Measurements from ENCODE around the gene LVRN. TPM values are rescaled to one million over a fixed set of nuclear protein-coding genes. Genes with fewer than 3 reads are reported as not detected.

The LVRN gene
- total and polyA plus RNA-seq, 5 donors from 2014 or later: not detected

GRCh38 chr5:115962565-115963402, 509 bp downstream of the LVRN start:
- H3K27me3 Mint-ChIP-seq: peaks cover 42% of the 10 kb centered on the region

DNA sequence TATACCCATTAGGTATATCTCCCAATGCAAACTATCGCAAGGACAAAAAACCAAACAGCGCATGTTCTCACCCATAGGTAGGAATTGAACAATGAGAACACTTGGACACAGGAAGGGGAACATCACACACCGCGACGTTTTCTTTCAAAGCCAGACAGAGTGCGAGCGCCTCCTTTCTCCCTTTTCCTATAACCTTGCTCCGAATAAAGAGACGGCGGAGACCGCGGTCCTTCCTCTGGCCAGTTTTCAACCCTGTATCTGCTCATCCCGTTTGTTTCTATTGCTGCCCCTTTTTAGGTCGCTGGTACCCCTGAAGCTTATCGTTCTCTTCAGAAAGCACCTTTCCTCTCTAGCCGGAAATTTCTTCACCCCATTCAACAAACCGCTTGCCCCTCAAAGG, 1.3 kb downstream of the LVRN start:
- ATAC-seq (ENCODE audit: low read depth in 2 of 2) (no peak), DNase-seq (no peak)
- no peak overlapping the region for H3K4me3 ChIP-seq (ENCODE audit: low read depth, low read length)
- Mint-ChIP-seq H3K9me3 (peaks cover 0 to 4% (median 1%) of the 10 kb centered on the region in 7 donors), H3K4me3 (peak overlapping the region in 1 of 4 donors; percentile 5), H3K27ac (no peak overlapping the region), H3K36me3 (peaks cover 4% of the 10 kb centered on the region), H3K4me1 (peaks cover 0 to 11% (median 0%) of the 10 kb centered on the region in 4 donors), H3K27me3 (peaks cover 42% of the 10 kb centered on the region)
- peaks cover 8% of the 10 kb centered on the region for H3K4me1 ChIP-seq (ENCODE audit: control insufficient read depth, insufficient read depth, low read length, poor library complexity, severe bottlenecking)
- H3K9me3 ChIP-seq (ENCODE audit: control insufficient read depth in 2 of 2, low read length in 2 of 2): no peaks in the 10 kb centered on the region
- peaks cover 22% of the 10 kb centered on the region for H3K27me3 ChIP-seq (ENCODE audit: control insufficient read depth, insufficient read depth, low read length)
- H3K36me3 ChIP-seq (ENCODE audit: control insufficient read depth, insufficient read depth, low read length): no peaks in the 10 kb centered on the region
- H3K27ac ChIP-seq (ENCODE audit: insufficient read depth, low read length, poor library complexity, severe bottlenecking): no peak overlapping the region

More at GRCh38 chr5:115962565-115963402, 509 bp downstream of the LVRN start:
- H3K27ac Mint-ChIP-seq: no peak overlapping the region
- no peak for DNase-seq
- peaks cover 8% of the 10 kb centered on the region for H3K4me1 ChIP-seq (ENCODE audit: control insufficient read depth, insufficient read depth, low read length, poor library complexity, severe bottlenecking)
- H3K9me3 Mint-ChIP-seq: peaks cover 0 to 4% (median 1%) of the 10 kb centered on the region in 7 donors
- H3K27me3 ChIP-seq (ENCODE audit: control insufficient read depth, insufficient read depth, low read length): peaks cover 22% of the 10 kb centered on the region
- no peaks in the 10 kb centered on the region for H3K9me3 ChIP-seq (ENCODE audit: control insufficient read depth in 2 of 2, low read length in 2 of 2)
- peaks cover 0 to 11% (median 0%) of the 10 kb centered on the region in 4 donors for H3K4me1 Mint-ChIP-seq
- H3K36me3 Mint-ChIP-seq: peaks cover 4% of the 10 kb centered on the region
- no peak for ATAC-seq (ENCODE audit: low read depth in 2 of 2)
- H3K27ac ChIP-seq (ENCODE audit: insufficient read depth, low read length, poor library complexity, severe bottlenecking): no peak overlapping the region
- no peak overlapping the region for H3K4me3 ChIP-seq (ENCODE audit: low read depth, low read length)
- H3K36me3 ChIP-seq (ENCODE audit: control insufficient read depth, insufficient read depth, low read length): no peaks in the 10 kb centered on the region
- H3K4me3 Mint-ChIP-seq: no peak overlapping the region

- Mint-ChIP-seq H3K4me1 (peaks cover 0 to 1% (median 0%) of the 10 kb centered on the region in 4 donors), H3K36me3 (no peaks in the 10 kb centered on the region), H3K27ac (no peak overlapping the region), H3K4me3 (no peak overlapping the region), H3K27me3 (peaks cover 22% of the 10 kb centered on the region), H3K9me3 (peaks cover 0 to 3% (median 0%) of the 10 kb centered on the region in 7 donors)
- ATAC-seq (ENCODE audit: low read depth in 2 of 2): no peak
- no peak overlapping the region for H3K4me3 ChIP-seq (ENCODE audit: low read depth, low read length)
- H3K27me3 ChIP-seq (ENCODE audit: control insufficient read depth, insufficient read depth, low read length): peaks cover 7% of the 10 kb centered on the region
- H3K4me1 ChIP-seq (ENCODE audit: control insufficient read depth, insufficient read depth, low read length, poor library complexity, severe bottlenecking): no peaks in the 10 kb centered on the region
- H3K36me3 ChIP-seq (ENCODE audit: control insufficient read depth, insufficient read depth, low read length): no peaks in the 10 kb centered on the region
- no peak for DNase-seq
- no peak overlapping the region for H3K27ac ChIP-seq (ENCODE audit: insufficient read depth, low read length, poor library complexity, severe bottlenecking)
- no peaks in the 10 kb centered on the region for H3K9me3 ChIP-seq (ENCODE audit: control insufficient read depth in 2 of 2, low read length in 2 of 2)
Observed at GRCh38 chr5:115968770-115969169, 6.5 kb downstream of the LVRN start.

- DNase-seq (peak in 1 of 3 donors; percentile 14), ATAC-seq (ENCODE audit: low read depth in 2 of 2) (no peak)
- H3K4me3 ChIP-seq (ENCODE audit: low read depth, low read length): no peak overlapping the region
- H3K4me1 ChIP-seq (ENCODE audit: control insufficient read depth, insufficient read depth, low read length, poor library complexity, severe bottlenecking): no peaks in the 10 kb centered on the region
- Mint-ChIP-seq H3K4me3 (no peak overlapping the region), H3K4me1 (no peaks in the 10 kb centered on the region), H3K9me3 (peaks cover 0 to 4% (median 0%) of the 10 kb centered on the region in 7 donors), H3K27me3 (peaks cover 17% of the 10 kb centered on the region), H3K36me3 (no peaks in the 10 kb centered on the region), H3K27ac (no peak overlapping the region)
- H3K9me3 ChIP-seq (ENCODE audit: control insufficient read depth in 2 of 2, low read length in 2 of 2): no peaks in the 10 kb centered on the region
- peaks cover 4% of the 10 kb centered on the region for H3K27me3 ChIP-seq (ENCODE audit: control insufficient read depth, insufficient read depth, low read length)
- no peaks in the 10 kb centered on the region for H3K36me3 ChIP-seq (ENCODE audit: control insufficient read depth, insufficient read depth, low read length)
- H3K27ac ChIP-seq (ENCODE audit: insufficient read depth, low read length, poor library complexity, severe bottlenecking): no peak overlapping the region
Observed at GRCh38 chr5:115977096-115977495, 14.8 kb downstream of the LVRN start.

DNA sequence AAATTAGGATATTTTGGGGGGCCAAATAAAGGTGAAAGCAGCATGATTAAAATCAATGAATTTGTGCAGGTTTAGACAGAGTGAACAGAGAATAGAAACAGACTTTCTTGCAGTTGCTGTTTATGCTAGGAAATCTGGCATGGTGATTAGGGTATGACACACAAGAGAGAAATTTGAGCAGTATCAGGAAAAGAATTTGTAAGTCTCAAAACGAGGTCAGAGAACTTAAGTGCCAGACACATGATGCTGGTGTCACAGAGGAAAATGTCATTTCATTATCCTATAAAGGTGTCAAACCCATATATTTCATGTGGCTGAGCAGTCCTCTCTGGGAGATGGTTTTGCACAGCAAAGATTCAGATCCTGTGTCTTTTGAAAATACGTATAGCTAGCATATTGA, 15.7 kb downstream of the LVRN start:
- Mint-ChIP-seq H3K36me3 (no peaks in the 10 kb centered on the region), H3K4me3 (no peak overlapping the region), H3K27me3 (peaks cover 17% of the 10 kb centered on the region), H3K27ac (no peak overlapping the region), H3K4me1 (no peaks in the 10 kb centered on the region), H3K9me3 (peaks cover 0 to 4% (median 0%) of the 10 kb centered on the region in 7 donors)
- ATAC-seq (ENCODE audit: low read depth in 2 of 2) (no peak), DNase-seq (no peak)
- Histone ChIP-seq H3K27ac (ENCODE audit: insufficient read depth, low read length, poor library complexity, severe bottlenecking) (no peak overlapping the region), H3K4me3 (ENCODE audit: low read depth, low read length) (no peak overlapping the region), H3K36me3 (ENCODE audit: control insufficient read depth, insufficient read depth, low read length) (no peaks in the 10 kb centered on the region), H3K27me3 (ENCODE audit: control insufficient read depth, insufficient read depth, low read length) (peaks cover 6% of the 10 kb centered on the region), H3K4me1 (ENCODE audit: control insufficient read depth, insufficient read depth, low read length, poor library complexity, severe bottlenecking) (no peaks in the 10 kb centered on the region), H3K9me3 (ENCODE audit: control insufficient read depth in 2 of 2, low read length in 2 of 2) (no peaks in the 10 kb centered on the region)

- H3K36me3 ChIP-seq (ENCODE audit: control insufficient read depth, insufficient read depth, low read length): no peaks in the 10 kb centered on the region
- Mint-ChIP-seq H3K9me3 (peaks cover 0 to 4% (median 0%) of the 10 kb centered on the region in 7 donors), H3K36me3 (no peaks in the 10 kb centered on the region), H3K4me1 (no peaks in the 10 kb centered on the region), H3K4me3 (no peak overlapping the region), H3K27me3 (peaks cover 17% of the 10 kb centered on the region), H3K27ac (no peak overlapping the region)
- DNase-seq: no peak
- no peaks in the 10 kb centered on the region for H3K4me1 ChIP-seq (ENCODE audit: control insufficient read depth, insufficient read depth, low read length, poor library complexity, severe bottlenecking)
- no peak for ATAC-seq (ENCODE audit: low read depth in 2 of 2)
- peaks cover 6% of the 10 kb centered on the region for H3K27me3 ChIP-seq (ENCODE audit: control insufficient read depth, insufficient read depth, low read length)
- H3K9me3 ChIP-seq (ENCODE audit: control insufficient read depth in 2 of 2, low read length in 2 of 2): no peaks in the 10 kb centered on the region
- H3K27ac ChIP-seq (ENCODE audit: insufficient read depth, low read length, poor library complexity, severe bottlenecking): no peak overlapping the region
- H3K4me3 ChIP-seq (ENCODE audit: low read depth, low read length): no peak overlapping the region
Observed at GRCh38 chr5:115978779-115979178, 16.5 kb downstream of the LVRN start.

GRCh38 chr5:115979201-115980041, 17.1 kb downstream of the LVRN start:
- H3K36me3 Mint-ChIP-seq: no peaks in the 10 kb centered on the region
- H3K36me3 ChIP-seq (ENCODE audit: control insufficient read depth, insufficient read depth, low read length): no peaks in the 10 kb centered on the region
- no peaks in the 10 kb centered on the region for H3K9me3 ChIP-seq (ENCODE audit: control insufficient read depth in 2 of 2, low read length in 2 of 2)
- H3K4me1 Mint-ChIP-seq: no peaks in the 10 kb centered on the region
- no peak overlapping the region for H3K4me3 ChIP-seq (ENCODE audit: low read depth, low read length)
- peaks cover 0 to 4% (median 0%) of the 10 kb centered on the region in 7 donors for H3K9me3 Mint-ChIP-seq
- no peaks in the 10 kb centered on the region for H3K4me1 ChIP-seq (ENCODE audit: control insufficient read depth, insufficient read depth, low read length, poor library complexity, severe bottlenecking)
- H3K27ac Mint-ChIP-seq: no peak overlapping the region
- no peak overlapping the region for H3K4me3 Mint-ChIP-seq
- no peak overlapping the region for H3K27ac ChIP-seq (ENCODE audit: insufficient read depth, low read length, poor library complexity, severe bottlenecking)
- H3K27me3 ChIP-seq (ENCODE audit: control insufficient read depth, insufficient read depth, low read length): peaks cover 6% of the 10 kb centered on the region
- no peak for ATAC-seq (ENCODE audit: low read depth in 2 of 2)
- DNase-seq: no peak
- peaks cover 16% of the 10 kb centered on the region for H3K27me3 Mint-ChIP-seq
